GM12801 (cell line): ENCODE measurements around the gene ADCY7.

Experiments
- CTCF ChIP-seq: IDR thresholded peaks from one replicate; pipeline ENCODE4 v1.5.1; 2011; ENCODE audit warnings: control low read depth; ENCODE audit not compliant: insufficient read length; ENCODE audit errors: extremely low read depth

ADCY7 gene

GRCh38 chr16:50300942-50301625 lies 34.7 kb downstream of the ADCY7 start:
- no peak for TF ChIP-seq CTCF

GRCh38 chr16:50301626-50302471 lies 35.5 kb downstream of the ADCY7 start:
- TF ChIP-seq CTCF: no peak

- no peak for TF ChIP-seq CTCF
Observed at GRCh38 chr16:50302472-50303005, 36.2 kb downstream of the ADCY7 start.

- TF ChIP-seq CTCF: no peak
Observed at GRCh38 chr16:50303041-50303604, 36.8 kb downstream of the ADCY7 start.

- no peak for TF ChIP-seq CTCF
Observed at GRCh38 chr16:50303605-50304466, 37.5 kb downstream of the ADCY7 start.

GRCh38 chr16:50304467-50305440 lies 38.4 kb downstream of the ADCY7 start:
- TF ChIP-seq CTCF: no peak
